HG02852 (cell line): Measurements from ENCODE around the gene SCART1.
"Not testable (repeated sequence)": the region's sequence is repeated elsewhere in the genome, so short reads cannot be mapped to it uniquely, and the experiment has no call there.

Experiments
- ATAC-seq: cut with Tn5 transposase; IDR thresholded peaks from one replicate; pipeline ENCODE4 v1.9.1; 2021; ENCODE audit warnings: mild to moderate bottlenecking, moderate library complexity; ENCODE audit not compliant: unreplicated experiment

Gene SCART1

GRCh38 chr10:133455196-133455595 is 1.5 kb downstream of the SCART1 start:
- ATAC-seq = no peak

- ATAC-seq = no peak
Observed at GRCh38 chr10:133455611-133456031, 1.9 kb downstream of the SCART1 start.

GRCh38 chr10:133456041-133456951 is 2.6 kb downstream of the SCART1 start:
- no peak for ATAC-seq

- ATAC-seq = no peak
Observed at GRCh38 chr10:133457100-133457841, 3.5 kb downstream of the SCART1 start.

- ATAC-seq = no peak
Observed at GRCh38 chr10:133458021-133458709, 4.4 kb downstream of the SCART1 start.

- no peak for ATAC-seq
Observed at GRCh38 chr10:133458710-133459453, 5.1 kb downstream of the SCART1 start.

GRCh38 chr10:133459454-133460207 is 5.9 kb downstream of the SCART1 start:
- ATAC-seq = no peak

GRCh38 chr10:133460208-133460769 is 6.5 kb downstream of the SCART1 start:
- ATAC-seq = no peak

- no peak for ATAC-seq
Observed at GRCh38 chr10:133461027-133461426, 7.3 kb downstream of the SCART1 start.

GRCh38 chr10:133461841-133462240 is 8.1 kb downstream of the SCART1 start:
- ATAC-seq = no peak

- no peak for ATAC-seq
Observed at GRCh38 chr10:133462512-133463305, 9.0 kb downstream of the SCART1 start.

- no peak for ATAC-seq
Observed at GRCh38 chr10:133464582-133465031, 10.9 kb downstream of the SCART1 start.

- no peak for ATAC-seq
Observed at GRCh38 chr10:133465191-133465949, 11.6 kb downstream of the SCART1 start.

GRCh38 chr10:133465950-133466474 is 12.3 kb downstream of the SCART1 start:
- ATAC-seq = no peak

GRCh38 chr10:133466683-133467275 is 13.0 kb downstream of the SCART1 start:
- ATAC-seq = no peak

- ATAC-seq = no peak
Observed at GRCh38 chr10:133467286-133467911, 13.7 kb downstream of the SCART1 start.

GRCh38 chr10:133469205-133469604 is 15.5 kb downstream of the SCART1 start:
- not testable (repeated sequence) for ATAC-seq
